RPMI8226 (cell line): ENCODE measurements around the gene CCDC149.

ENCODE experiments used
- DNase-seq: peaks from one replicate; pipeline ENCODE4 v3.0.0-alpha.2; 2015

Gene CCDC149

GRCh38 chr4:24877868-24878635, 34.8 kb downstream of the CCDC149 start:
- DNase-seq: no peak

- DNase-seq: no peak
These were observed 36.4 kb downstream of the CCDC149 start for GRCh38 chr4:24876431-24876830.

- no peak for DNase-seq
These were observed 40.1 kb downstream of the CCDC149 start for GRCh38 chr4:24872720-24873119.

- no peak for DNase-seq
These were observed 41.6 kb downstream of the CCDC149 start for GRCh38 chr4:24871210-24871609.

GRCh38 chr4:24867766-24868296, 45.0 kb downstream of the CCDC149 start:
- no peak for DNase-seq

GRCh38 chr4:24867251-24867650, 45.6 kb downstream of the CCDC149 start:
- DNase-seq: no peak

- DNase-seq: no peak
These were observed 47.4 kb downstream of the CCDC149 start for GRCh38 chr4:24865401-24865800.

GRCh38 chr4:24863799-24864198, 49.0 kb downstream of the CCDC149 start:
- no peak for DNase-seq

- DNase-seq: no peak
These were observed 50.6 kb downstream of the CCDC149 start for GRCh38 chr4:24862073-24862751.

- DNase-seq: no peak
These were observed 54.3 kb downstream of the CCDC149 start for GRCh38 chr4:24858550-24858949.

GRCh38 chr4:24858026-24858425, 54.8 kb downstream of the CCDC149 start:
- no peak for DNase-seq

GRCh38 chr4:24856586-24856985, 56.3 kb downstream of the CCDC149 start:
- no peak for DNase-seq

GRCh38 chr4:24855741-24856140, 57.1 kb downstream of the CCDC149 start:
- DNase-seq: no peak

- DNase-seq: no peak
These were observed 59.7 kb downstream of the CCDC149 start for GRCh38 chr4:24853142-24853541.

GRCh38 chr4:24850674-24851073, 62.2 kb downstream of the CCDC149 start:
- no peak for DNase-seq

GRCh38 chr4:24849756-24850155, 63.1 kb downstream of the CCDC149 start:
- no peak for DNase-seq

- no peak for DNase-seq
These were observed 63.5 kb downstream of the CCDC149 start for GRCh38 chr4:24849351-24849750.

- no peak for DNase-seq
These were observed 66.1 kb downstream of the CCDC149 start for GRCh38 chr4:24846716-24847115.

- DNase-seq: no peak
These were observed 66.9 kb downstream of the CCDC149 start for GRCh38 chr4:24845902-24846301.

GRCh38 chr4:24845132-24845531, 67.7 kb downstream of the CCDC149 start:
- no peak for DNase-seq

- no peak for DNase-seq
These were observed 69.7 kb downstream of the CCDC149 start for GRCh38 chr4:24843096-24843495.

GRCh38 chr4:24842356-24842755, 70.5 kb downstream of the CCDC149 start:
- no peak for DNase-seq

- DNase-seq: no peak
These were observed 71.9 kb downstream of the CCDC149 start for GRCh38 chr4:24840826-24841543.

- DNase-seq: no peak
These were observed 72.5 kb downstream of the CCDC149 start for GRCh38 chr4:24840362-24840761.
